ENCODE results near the gene UBE2Q1.

DNA sequence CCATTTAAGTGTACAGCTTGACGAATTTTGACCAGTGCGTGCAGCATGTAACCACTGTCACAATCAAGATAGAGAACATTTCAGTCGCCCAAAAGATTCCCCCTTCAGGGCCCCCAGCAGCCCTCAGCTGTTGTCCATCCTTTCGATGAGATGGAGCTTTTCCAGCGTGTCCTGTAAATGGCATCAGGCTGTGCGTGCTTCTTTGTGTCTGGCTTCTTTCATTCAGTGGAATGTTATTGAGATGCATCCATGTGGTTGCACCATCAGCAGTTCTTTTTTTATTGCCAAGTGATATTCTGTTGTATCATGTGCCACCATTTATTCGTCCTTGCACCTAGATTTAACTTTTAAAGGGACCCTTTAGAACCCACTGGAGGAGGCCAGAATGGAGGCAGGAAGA is 21.9 kb downstream of the UBE2Q1 start:
- TF ChIP-seq, protein P1, sequence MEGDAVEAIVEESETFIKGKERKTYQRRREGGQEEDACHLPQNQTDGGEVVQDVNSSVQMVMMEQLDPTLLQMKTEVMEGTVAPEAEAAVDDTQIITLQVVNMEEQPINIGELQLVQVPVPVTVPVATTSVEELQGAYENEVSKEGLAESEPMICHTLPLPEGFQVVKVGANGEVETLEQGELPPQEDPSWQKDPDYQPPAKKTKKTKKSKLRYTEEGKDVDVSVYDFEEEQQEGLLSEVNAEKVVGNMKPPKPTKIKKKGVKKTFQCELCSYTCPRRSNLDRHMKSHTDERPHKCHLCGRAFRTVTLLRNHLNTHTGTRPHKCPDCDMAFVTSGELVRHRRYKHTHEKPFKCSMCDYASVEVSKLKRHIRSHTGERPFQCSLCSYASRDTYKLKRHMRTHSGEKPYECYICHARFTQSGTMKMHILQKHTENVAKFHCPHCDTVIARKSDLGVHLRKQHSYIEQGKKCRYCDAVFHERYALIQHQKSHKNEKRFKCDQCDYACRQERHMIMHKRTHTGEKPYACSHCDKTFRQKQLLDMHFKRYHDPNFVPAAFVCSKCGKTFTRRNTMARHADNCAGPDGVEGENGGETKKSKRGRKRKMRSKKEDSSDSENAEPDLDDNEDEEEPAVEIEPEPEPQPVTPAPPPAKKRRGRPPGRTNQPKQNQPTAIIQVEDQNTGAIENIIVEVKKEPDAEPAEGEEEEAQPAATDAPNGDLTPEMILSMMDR (conservative IDR thresholded peaks at IDR 0.05 in 1 of 2, IDR thresholded peaks at IDR 0.05 in 1 of 2; ENCODE audit: low read depth in 1 of 2, low read length in 2 of 2): no peak
- TF ChIP-seq EZH2 (IDR thresholded peaks at IDR 0.05; ENCODE audit: low read length, missing control alignments): no peak

All from fibroblast of lung (primary cell).